Measurements from ENCODE around the gene CUEDC1.

GRCh38 chr17:57849874-57850754 is 105.1 kb downstream of the CUEDC1 start, which contains the start of gene MRPS23:
- peak; percentile 89 for TF ChIP-seq POLR2A (IDR thresholded peaks at IDR 0.05; ENCODE audit: low read length)
- no peak for TF ChIP-seq GATA1 (IDR thresholded peaks at IDR 0.05; ENCODE audit: low read depth, low read length)
